GM12801 (cell line): ENCODE results near the gene PTPRN2.

Experiments used
- CTCF ChIP-seq: IDR thresholded peaks from one replicate; pipeline ENCODE4 v1.5.1; 2011; ENCODE audit warnings: control low read depth; ENCODE audit not compliant: insufficient read length; ENCODE audit errors: extremely low read depth

PTPRN2 gene

GRCh38 chr7:157643525-157643970 is 944.1 kb downstream of the PTPRN2 start:
- TF ChIP-seq CTCF: no peak

- TF ChIP-seq CTCF: no peak
Measured at GRCh38 chr7:157641866-157642265, 945.8 kb downstream of the PTPRN2 start.

DNA sequence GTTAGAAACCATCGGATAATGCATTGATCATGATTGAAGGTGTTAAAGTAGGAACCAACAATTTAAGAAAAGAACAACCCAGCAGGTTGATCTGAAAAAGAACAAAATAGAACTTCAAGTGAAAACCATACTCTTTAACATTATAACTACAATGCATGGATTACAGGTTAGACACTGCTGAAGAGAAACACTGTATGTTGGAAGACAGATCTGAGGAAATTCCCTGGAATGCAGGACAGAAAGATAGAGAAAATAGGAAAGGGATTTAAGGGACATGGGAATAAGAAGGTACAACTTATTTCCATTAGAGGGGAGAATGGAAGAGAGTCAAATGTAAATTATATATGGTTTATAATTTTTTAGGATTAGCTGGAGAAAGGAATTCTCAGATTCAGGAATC is 947.5 kb downstream of the PTPRN2 start:
- no peak for TF ChIP-seq CTCF

- TF ChIP-seq CTCF: no peak
Measured at GRCh38 chr7:157638563-157638962, 949.1 kb downstream of the PTPRN2 start.

GRCh38 chr7:157637216-157637949 is 950.2 kb downstream of the PTPRN2 start:
- no peak for TF ChIP-seq CTCF

- TF ChIP-seq CTCF: no peak
Measured at GRCh38 chr7:157635669-157636068, 952.0 kb downstream of the PTPRN2 start.

GRCh38 chr7:157635148-157635500 is 952.5 kb downstream of the PTPRN2 start:
- TF ChIP-seq CTCF: no peak
